HepG2 (cell line): Measurements from ENCODE around the gene FOXD1. TPM values are rescaled to one million over a fixed set of nuclear protein-coding genes. Genes with fewer than 3 reads are reported as not detected.

Experiments
- ATAC-seq: fragments of 200-7000 bp; cut with Tn5 transposase; 3 replicates; pipeline ENCODE4 v1.9.1; 2020; ENCODE audit warnings: mild to moderate bottlenecking, moderate library complexity
- BruUV-seq: library from RNA; stranded (reverse); fragments of 400-500 nt; replicated peaks from 2 replicates; lab custom pipeline; 2021; lab: Mats Ljungman, UMichigan
- CTCF ChIA-PET: fragments of 300-600 bp; formaldehyde crosslinking; extraction: SDS; loops from one replicate; lab custom pipeline; 2021; ENCODE audit warnings: low total read pairs, inconsistent platforms, low intra/inter-chr PET ratio; lab: Yijun Ruan, JAX
- POLR2A ChIA-PET: fragments of 350-600 bp; sonication (Branson Sonifier 250); formaldehyde crosslinking; loops from one replicate; lab custom pipeline; 2020; ENCODE audit warnings: antibody characterized with exemption, inconsistent platforms; lab: Yijun Ruan, JAX
- DNase-seq: peaks from one replicate; pipeline ENCODE4 v3.0.0-alpha.2; 2015; ENCODE audit warnings: low spot score
- FAIRE-seq: peaks from 3 replicates; lab custom pipeline; 2011; peaks lifted over from hg19 to GRCh38; lab: Jason Lieb, UNC
- H2AFZ ChIP-seq: one replicate; pipeline ENCODE4 v1.6.1; 2011; ENCODE audit warnings: low read length, inconsistent platforms
- H3K27ac ChIP-seq: fragments of 300-600 bp; 3 replicates; pipeline ENCODE4 v1.8.0; 2011; ENCODE audit warnings: mixed run types, mild to moderate bottlenecking, mixed read lengths, low read length, inconsistent platforms; ENCODE audit not compliant: insufficient read depth; ENCODE audit errors: extremely low read length
- H3K27me3 ChIP-seq, 2 experiments: fragments of 200-600 bp in 1 of 2; 2 replicates in 1 of 2; 3 replicates in 1 of 2; pipeline versions ENCODE4 v1.6.0 to v1.8.0; 2011; ENCODE audit warnings: low read length in 2 of 2, mild to moderate bottlenecking in 2 of 2, moderate library complexity in 2 of 2, inconsistent platforms in 1 of 2; ENCODE audit not compliant: insufficient read depth in 2 of 2, control insufficient read depth in 1 of 2
- H3K36me3 ChIP-seq, 2 experiments: fragments of 200-600 bp in 1 of 2; replicated peaks in 1 of 2; 2 replicates in 1 of 2; 3 replicates in 1 of 2; pipeline versions ENCODE4 v1.5.1 to v1.8.0; 2011; ENCODE audit warnings: low read length in 2 of 2, inconsistent platforms in 1 of 2; ENCODE audit not compliant: insufficient read depth in 2 of 2, control insufficient read depth in 1 of 2
- H3K4me1 ChIP-seq: 2 replicates; pipeline ENCODE4 v1.5.1; 2012; ENCODE audit warnings: low read length, inconsistent platforms; ENCODE audit not compliant: insufficient read depth
- H3K4me2 ChIP-seq: 2 replicates; pipeline ENCODE4 v1.6.0; 2011; ENCODE audit warnings: low read depth, low read length, inconsistent platforms
- H3K4me3 ChIP-seq, 3 experiments: fragments of 200-600 bp in 1 of 3; sonication (generic), shearing (Covaris generic) in 1 of 3; replicated peaks in 1 of 3; 2 replicates each; pipeline ENCODE4 v1.5.1; 2011 to 2016; ENCODE audit warnings: low read length in 3 of 3, inconsistent platforms in 2 of 3, low read depth in 2 of 3, mild to moderate bottlenecking in 2 of 3, control low read depth in 1 of 3, mixed read lengths in 1 of 3; ENCODE audit not compliant: insufficient read depth in 1 of 3
- H3K79me2 ChIP-seq: one replicate; pipeline ENCODE4 v1.6.1; 2011; ENCODE audit warnings: low read length, inconsistent platforms; ENCODE audit not compliant: insufficient read depth
- H3K9ac ChIP-seq: 2 replicates; pipeline ENCODE4 v1.6.0; 2011; ENCODE audit warnings: mild to moderate bottlenecking, low read depth, low read length, inconsistent platforms; ENCODE audit not compliant: insufficient read depth
- H3K9me3 ChIP-seq: 2 replicates; pipeline ENCODE4 v1.5.1; 2012; ENCODE audit warnings: mild to moderate bottlenecking, low read length
- H4K20me1 ChIP-seq: 2 replicates; pipeline ENCODE4 v1.6.0; 2011; ENCODE audit warnings: inconsistent platforms, mild to moderate bottlenecking, low read length, moderate library complexity; ENCODE audit not compliant: insufficient read depth
- ERF ChIP-seq: IDR thresholded peaks from 2 replicates; pipeline ENCODE4 v1.6.1; 2018; ENCODE audit warnings: missing biosample characterization, missing genetic modification reagents
- IKZF1 ChIP-seq: fragments of 450-650 bp; IDR thresholded peaks from 2 replicates; pipeline ENCODE4 v1.7.1; 2016
- NFYC ChIP-seq: IDR thresholded peaks from 2 replicates; pipeline ENCODE4 v1.6.1; 2016; ENCODE audit warnings: missing genetic modification reagents, missing compliant biosample characterization
- PAXIP1 ChIP-seq: sonication (generic); formaldehyde crosslinking; conservative IDR thresholded peaks from 2 replicates; pipeline ENCODE4 v1.4.0; 2020; ENCODE audit warnings: mild to moderate bottlenecking, missing genetic modification reagents, moderate library complexity
- RFX1 ChIP-seq: fragments of 450-650 bp; IDR thresholded peaks from 2 replicates; pipeline ENCODE4 v1.6.1; 2017
- SP1 ChIP-seq, 2 experiments: fragments of 450-650 bp in 1 of 2; sonication (generic) in 1 of 2; formaldehyde crosslinking in 1 of 2; IDR thresholded peaks; 2 replicates each; pipeline versions ENCODE4 v1.4.0 to v1.6.1; 2016 to 2020; ENCODE audit warnings: missing genetic modification reagents in 1 of 2
- ZMYM2 ChIP-seq: sonication (generic); formaldehyde crosslinking; IDR thresholded peaks from 2 replicates; pipeline ENCODE4 v1.8.0; 2022; ENCODE audit warnings: mild to moderate bottlenecking, missing genetic modification reagents
- ZNF329 ChIP-seq: sonication (generic); formaldehyde crosslinking; IDR thresholded peaks from 2 replicates; pipeline ENCODE4 v1.9.0; 2021; ENCODE audit warnings: low read depth, mild to moderate bottlenecking, missing genetic modification reagents
- ZNF574 ChIP-seq: sonication (generic); formaldehyde crosslinking; IDR thresholded peaks from 2 replicates; pipeline ENCODE4 v1.4.0; 2020; ENCODE audit warnings: missing genetic modification reagents
- ZNF790 ChIP-seq: sonication (generic); formaldehyde crosslinking; IDR thresholded peaks from 2 replicates; pipeline ENCODE4 v1.8.0; 2022; ENCODE audit warnings: missing genetic modification reagents, mild to moderate bottlenecking, borderline replicate concordance
- whole genome bisulfite sequencing: methylation state at CpG from one replicate; pipeline ENCODE4 v1.1.6; 2017; ENCODE audit warnings: low lambda C conversion rate; 5-methylcytosine and 5-hydroxymethylcytosine counted together
- in situ Hi-C: cut with HindIII; loops from 2 replicates; pipeline ENCODE4 v1.10.0; 2017; ENCODE audit warnings: low pct_unique_long_range_greater_than_20kb; ENCODE audit not compliant: extremely low pct_ligation_motif_present
- intact Hi-C: fragments of 100-400 bp; cut with micrococcal nuclease; formaldehyde crosslinking; loops from one replicate; pipeline ENCODE4 v1.10.0; 2022; ENCODE audit not compliant: unreplicated experiment
- polyA plus RNA-seq, 8 experiments: library from polyadenylated mRNA; depleted of rRNA in 3 of 8; stranded (reverse) in 7 of 8; unstranded in 1 of 8; fragments of >200 nt; fragmentation: Illumina TruSeq in 4 of 8; extraction: Trizol in 4 of 8; gene quantifications; 2 replicates each; pipeline versions ENCODE4 v1.2.1 to v1.2.3, GENCODE V29; 2011 to 2016; ENCODE audit warnings: low read depth in 4 of 8, missing spikeins in 1 of 8, mixed read lengths in 1 of 8; ENCODE audit not compliant: insufficient read depth in 1 of 8
- total RNA-seq, 5 experiments: library from RNA; depleted of rRNA; stranded (reverse); fragments of >200 nt; fragmentation: Illumina TruSeq; extraction: Trizol; gene quantifications; 2 replicates each; pipeline ENCODE4 v1.2.3, GENCODE V29; 2016; ENCODE audit warnings: low read depth in 1 of 5

Gene FOXD1
- total and polyA plus RNA-seq, 2 of the 13 experiments (the other 11 are each of a cell fraction or from before 2014, with no cell fraction given): 0.04 to 0.05 TPM

GRCh38 chr5:73438645-73439470 is 9.7 kb downstream of the FOXD1 start:
- no peak overlapping the region for H3K27ac ChIP-seq
- POLR2A ChIA-PET: no interaction called here
- no peak for FAIRE-seq
- H3K4me3 ChIP-seq: no peak overlapping the region; a peak in 1 of 6 replicates
- H3K9me3 ChIP-seq: no peaks in the 10 kb centered on the region
- H3K4me1 ChIP-seq: peaks cover 23% of the 10 kb centered on the region
- ATAC-seq: no peak
- no peak for DNase-seq
- no peak overlapping the region for H3K9ac ChIP-seq
- H4K20me1 ChIP-seq: no peaks in the 10 kb centered on the region
- intact Hi-C loops (no loop called here), in situ Hi-C loops (no loop called here)
- TF ChIP-seq IKZF1 (no peak), ZNF574 (CRISPR knock-in tag) (no peak), ZMYM2 (CRISPR knock-in tag) (no peak), RFX1 (no peak), PAXIP1 (CRISPR knock-in tag) (no peak), ZNF790 (CRISPR knock-in tag) (no peak), ZNF329 (no peak), ERF (CRISPR knock-in tag) (no peak), NFYC (no peak), SP1 (IDR thresholded peaks at IDR 0.05) (no peak), SP1 (CRISPR knock-in tag; IDR thresholded peaks at IDR 0.05) (no peak)
- H2AFZ ChIP-seq: no peak overlapping the region
- no peaks in the 10 kb centered on the region for H3K36me3 ChIP-seq
- BruUV-seq: no TSS peak
- 26% methylated on average over 5 of the region's 5 CpGs for WGBS
- no peaks in the 10 kb centered on the region for H3K79me2 ChIP-seq
- H3K27me3 ChIP-seq: peaks cover 13 to 77% of the 10 kb centered on the region in 2 experiments
- no peak overlapping the region for H3K4me2 ChIP-seq
- CTCF ChIA-PET: no interaction called here
